DOHH2 (cell line): ENCODE data around the gene FBXL13.
A peak's percentile ranks its signal among the peaks of the same experiment; 100 is the strongest.
"Not testable (repeated sequence)": the region's sequence is repeated elsewhere in the genome, so short reads cannot be mapped to it uniquely, and the experiment has no call there.

Experiments
- H3F3A ChIP-seq: fragments of 200-600 bp; sonication (generic), shearing (Covaris generic); 2 replicates; pipeline ENCODE4 v1.6.0; 2016; ENCODE audit warnings: antibody characterized with exemption, mild to moderate bottlenecking; ENCODE audit not compliant: control insufficient read depth, insufficient read depth
- H3K27ac ChIP-seq: fragments of 200-600 bp; sonication (generic); 2 replicates; pipeline ENCODE4 v1.5.1; 2014; ENCODE audit warnings: low read depth, mild to moderate bottlenecking, low read length, moderate library complexity
- H3K27me3 ChIP-seq: fragments of 200-600 bp; sonication (generic); 2 replicates; pipeline ENCODE4 v1.6.1; 2014; ENCODE audit warnings: mild to moderate bottlenecking, low read length, mixed read lengths; ENCODE audit not compliant: control insufficient read depth
- H3K36me3 ChIP-seq: fragments of 200-600 bp; sonication (generic); 2 replicates; pipeline ENCODE4 v1.6.1; 2014; ENCODE audit warnings: mild to moderate bottlenecking, low read length, moderate library complexity, mixed read lengths; ENCODE audit not compliant: control insufficient read depth
- H3K4me1 ChIP-seq: fragments of 200-600 bp; sonication (generic); 2 replicates; pipeline ENCODE4 v1.6.1; 2014; ENCODE audit warnings: mild to moderate bottlenecking, low read length, mixed read lengths; ENCODE audit not compliant: control insufficient read depth
- H3K4me2 ChIP-seq: fragments of 200-600 bp; sonication (generic); 2 replicates; pipeline ENCODE4 v1.6.0; 2014; ENCODE audit warnings: mild to moderate bottlenecking, low read length, moderate library complexity
- H3K4me3 ChIP-seq: fragments of 200-600 bp; sonication (generic); 2 replicates; pipeline ENCODE4 v1.5.1; 2014; ENCODE audit warnings: mild to moderate bottlenecking, low read length, mixed read lengths
- H3K79me2 ChIP-seq: fragments of 200-600 bp; sonication (generic); 2 replicates; pipeline ENCODE4 v1.6.1; 2014; ENCODE audit warnings: mild to moderate bottlenecking, low read length, mixed read lengths; ENCODE audit not compliant: control insufficient read depth
- H3K9me2 ChIP-seq: fragments of 200-600 bp; sonication (generic); replicated peaks from 2 replicates; pipeline ENCODE4 v1.6.1; 2014; ENCODE audit warnings: mild to moderate bottlenecking, low read length, mixed read lengths; ENCODE audit not compliant: control insufficient read depth
- H3K9me3 ChIP-seq: fragments of 200-600 bp; sonication (generic); 2 replicates; pipeline ENCODE4 v1.6.1; 2014; ENCODE audit warnings: antibody characterized with exemption, low read length, mixed read lengths; ENCODE audit not compliant: control insufficient read depth, insufficient read depth
- H4K20me1 ChIP-seq: fragments of 200-600 bp; sonication (generic); 2 replicates; pipeline ENCODE4 v1.6.0; 2014; ENCODE audit warnings: low read depth, mild to moderate bottlenecking, antibody characterized with exemption, low read length, moderate library complexity; ENCODE audit not compliant: control insufficient read depth, insufficient read depth
- CTCF ChIP-seq: fragments of 200-600 bp; sonication (generic); IDR thresholded peaks from one replicate; pipeline ENCODE4 v1.5.1; 2014; ENCODE audit warnings: antibody characterized with exemption, mild to moderate bottlenecking, low read depth, low read length; ENCODE audit not compliant: poor library complexity, severe bottlenecking
- EZH2phosphoT487 ChIP-seq: fragments of 200-600 bp; sonication (generic); IDR thresholded peaks from 2 replicates; pipeline ENCODE4 v1.6.1; 2017; ENCODE audit warnings: borderline replicate concordance, mild to moderate bottlenecking, antibody characterized with exemption, low read length, moderate library complexity, mixed read lengths

FBXL13 gene

GRCh38 chr7:103058122-103058521, 16.5 kb downstream of the FBXL13 start:
- H4K20me1 ChIP-seq: no peaks in the 10 kb centered on the region
- peak overlapping the region; percentile 23 for H3K4me2 ChIP-seq
- peaks cover 48% of the 10 kb centered on the region for H3K4me1 ChIP-seq
- no peaks in the 10 kb centered on the region for H3K27me3 ChIP-seq
- no peak for TF ChIP-seq EZH2phosphoT487
- TF ChIP-seq CTCF: no peak
- H3F3A ChIP-seq: peaks cover 4% of the 10 kb centered on the region; the same call in 1 of the 2 replicates
- no peak overlapping the region; the same call in 1 of the 2 replicates for H3K4me3 ChIP-seq
- no peaks in the 10 kb centered on the region for H3K36me3 ChIP-seq
- H3K9me3 ChIP-seq: no peaks in the 10 kb centered on the region
- no peaks in the 10 kb centered on the region for H3K79me2 ChIP-seq
- no peak overlapping the region for H3K27ac ChIP-seq
- no peaks in the 10 kb centered on the region for H3K9me2 ChIP-seq

GRCh38 chr7:103056006-103056405, 18.6 kb downstream of the FBXL13 start:
- not testable (repeated sequence) for H3K27ac ChIP-seq, H3K36me3 ChIP-seq, H3K79me2 ChIP-seq, H3K9me3 ChIP-seq, H3K27me3 ChIP-seq, H4K20me1 ChIP-seq, H3K9me2 ChIP-seq, H3K4me2 ChIP-seq, H3F3A ChIP-seq, H3K4me3 ChIP-seq
- H3K4me1 ChIP-seq: peaks cover 34% of the 10 kb centered on the region

- TF ChIP-seq EZH2phosphoT487: no peak
- TF ChIP-seq CTCF: no peak
- Histone ChIP-seq H3K4me3 (no peak overlapping the region), H3K9me3 (peaks cover 25% of the 10 kb centered on the region; the same call in 1 of the 2 replicates)
These were observed 23.1 kb downstream of the FBXL13 start for GRCh38 chr7:103051519-103051918.

GRCh38 chr7:103048833-103049232, 25.8 kb downstream of the FBXL13 start:
- Histone ChIP-seq H3K4me3 (no peak overlapping the region), H3K36me3 (peaks cover 5% of the 10 kb centered on the region; the same call in 1 of the 2 replicates), H4K20me1 (no peaks in the 10 kb centered on the region), H3K27ac (no peak overlapping the region), H3K9me3 (peaks cover 27% of the 10 kb centered on the region; the same call in 1 of the 2 replicates), H3K9me2 (no peaks in the 10 kb centered on the region), H3K4me2 (no peak overlapping the region), H3K79me2 (no peaks in the 10 kb centered on the region), H3K27me3 (no peaks in the 10 kb centered on the region), H3K4me1 (no peaks in the 10 kb centered on the region), H3F3A (0 out of 2 replicates have a peak, but pooled peaks cover 3% of the 10 kb centered on the region)
- no peak for TF ChIP-seq EZH2phosphoT487
- no peak for TF ChIP-seq CTCF

More at GRCh38 chr7:103051519-103051918, 23.1 kb downstream of the FBXL13 start:
- Histone ChIP-seq H3K36me3 (peaks cover 5% of the 10 kb centered on the region; the same call in 1 of the 2 replicates), H3K79me2 (no peaks in the 10 kb centered on the region), H3K27ac (no peak overlapping the region), H3F3A (no peaks in the 10 kb centered on the region), H3K4me1 (no peaks in the 10 kb centered on the region), H3K27me3 (no peaks in the 10 kb centered on the region), H3K9me2 (no peaks in the 10 kb centered on the region), H3K4me2 (no peak overlapping the region), H4K20me1 (no peaks in the 10 kb centered on the region)

GRCh38 chr7:103041815-103042214, 32.8 kb downstream of the FBXL13 start:
- H3K27me3 ChIP-seq, H4K20me1 ChIP-seq, H3K79me2 ChIP-seq, H3F3A ChIP-seq, H3K36me3 ChIP-seq, H3K4me3 ChIP-seq, H3K4me1 ChIP-seq, H3K4me2 ChIP-seq, H3K9me3 ChIP-seq, H3K9me2 ChIP-seq, H3K27ac ChIP-seq: not testable (repeated sequence)
